Neutrophil (primary cell): ENCODE results near the gene TARBP2.

Experiments used
- H3K27ac ChIP-seq: fragments of 200-600 bp; sonication (generic); 2 replicates; pipeline ENCODE4 v1.5.1; 2016; ENCODE audit warnings: mild to moderate bottlenecking, moderate library complexity
- H3K27me3 ChIP-seq: fragments of 200-600 bp; sonication (generic); 2 replicates; pipeline ENCODE4 v1.6.0; 2016; ENCODE audit warnings: mild to moderate bottlenecking
- H3K36me3 ChIP-seq: fragments of 200-600 bp; sonication (generic); 2 replicates; pipeline ENCODE4 v1.5.1; 2017
- H3K4me1 ChIP-seq, 2 experiments: fragments of 200-600 bp in 1 of 2; sonication (generic) in 1 of 2; 1 replicate in 1 of 2; 2 replicates in 1 of 2; pipeline versions ENCODE4 v1.5.1 to v1.6.1; 2013 to 2016; ENCODE audit warnings: low read depth in 1 of 2, low read length in 1 of 2, mild to moderate bottlenecking in 1 of 2, moderate library complexity in 1 of 2; ENCODE audit not compliant: control insufficient read depth in 1 of 2, insufficient read depth in 1 of 2
- H3K4me3 ChIP-seq, 2 experiments: fragments of 200-600 bp in 1 of 2; sonication (generic) in 1 of 2; 1 replicate in 1 of 2; 2 replicates in 1 of 2; pipeline ENCODE4 v1.5.1; 2013 to 2016; ENCODE audit warnings: low read depth in 1 of 2, low read length in 1 of 2, mild to moderate bottlenecking in 1 of 2, moderate library complexity in 1 of 2
- H3K9me3 ChIP-seq: fragments of 200-600 bp; sonication (generic); 2 replicates; pipeline ENCODE4 v1.5.1; 2016
- TF ChIP-seq, protein P1 (sequence below): fragments of 200-600 bp; sonication (generic); IDR thresholded peaks from 2 replicates; pipeline ENCODE4 v1.5.1; 2016; ENCODE audit warnings: antibody characterized with exemption

TARBP2 gene

DNA sequence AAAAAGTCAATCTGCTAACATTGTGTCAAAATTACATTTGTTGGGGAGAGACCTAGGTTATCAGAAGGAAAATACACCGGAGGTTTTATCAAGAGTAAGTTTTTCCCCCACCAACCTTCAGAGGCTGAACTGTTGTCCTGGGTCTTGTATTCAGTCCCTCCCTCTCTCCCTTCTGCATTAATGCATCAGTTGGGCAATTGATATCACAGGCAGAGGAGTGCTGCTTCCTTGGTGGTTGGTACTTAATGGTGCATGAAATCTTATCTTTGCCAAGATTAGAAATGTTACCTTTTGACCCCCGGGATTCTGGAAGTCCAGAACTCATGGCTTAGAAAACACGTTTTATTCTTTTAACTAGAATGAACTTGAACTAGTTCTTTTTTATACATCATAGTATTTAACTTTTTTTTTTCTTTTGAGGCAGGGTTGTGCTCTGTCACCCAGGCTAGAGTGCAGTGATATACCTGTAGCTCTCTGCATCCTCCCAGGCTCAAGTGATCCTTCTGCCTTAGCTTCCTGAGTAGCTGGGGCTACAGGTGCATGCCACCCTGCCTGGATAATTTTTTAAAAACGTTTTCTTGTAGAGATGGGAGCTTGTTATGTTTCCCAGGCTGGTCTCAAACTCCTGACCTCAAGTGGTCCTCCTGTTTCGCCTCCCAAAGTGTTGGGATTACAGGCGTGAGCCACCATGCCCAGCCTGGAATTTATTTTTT, 44.3 kb upstream of the TARBP2 start:
- H3K4me3 ChIP-seq: no peak overlapping the region
- no peaks in the 10 kb centered on the region for H3K9me3 ChIP-seq
- TF ChIP-seq, protein P1, sequence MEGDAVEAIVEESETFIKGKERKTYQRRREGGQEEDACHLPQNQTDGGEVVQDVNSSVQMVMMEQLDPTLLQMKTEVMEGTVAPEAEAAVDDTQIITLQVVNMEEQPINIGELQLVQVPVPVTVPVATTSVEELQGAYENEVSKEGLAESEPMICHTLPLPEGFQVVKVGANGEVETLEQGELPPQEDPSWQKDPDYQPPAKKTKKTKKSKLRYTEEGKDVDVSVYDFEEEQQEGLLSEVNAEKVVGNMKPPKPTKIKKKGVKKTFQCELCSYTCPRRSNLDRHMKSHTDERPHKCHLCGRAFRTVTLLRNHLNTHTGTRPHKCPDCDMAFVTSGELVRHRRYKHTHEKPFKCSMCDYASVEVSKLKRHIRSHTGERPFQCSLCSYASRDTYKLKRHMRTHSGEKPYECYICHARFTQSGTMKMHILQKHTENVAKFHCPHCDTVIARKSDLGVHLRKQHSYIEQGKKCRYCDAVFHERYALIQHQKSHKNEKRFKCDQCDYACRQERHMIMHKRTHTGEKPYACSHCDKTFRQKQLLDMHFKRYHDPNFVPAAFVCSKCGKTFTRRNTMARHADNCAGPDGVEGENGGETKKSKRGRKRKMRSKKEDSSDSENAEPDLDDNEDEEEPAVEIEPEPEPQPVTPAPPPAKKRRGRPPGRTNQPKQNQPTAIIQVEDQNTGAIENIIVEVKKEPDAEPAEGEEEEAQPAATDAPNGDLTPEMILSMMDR: no peak
- H3K27me3 ChIP-seq: no peaks in the 10 kb centered on the region
- peaks cover 78% of the 10 kb centered on the region for H3K36me3 ChIP-seq
- H3K4me1 ChIP-seq: peaks cover 15 to 17% of the 10 kb centered on the region in 2 experiments
- no peak overlapping the region for H3K27ac ChIP-seq

DNA sequence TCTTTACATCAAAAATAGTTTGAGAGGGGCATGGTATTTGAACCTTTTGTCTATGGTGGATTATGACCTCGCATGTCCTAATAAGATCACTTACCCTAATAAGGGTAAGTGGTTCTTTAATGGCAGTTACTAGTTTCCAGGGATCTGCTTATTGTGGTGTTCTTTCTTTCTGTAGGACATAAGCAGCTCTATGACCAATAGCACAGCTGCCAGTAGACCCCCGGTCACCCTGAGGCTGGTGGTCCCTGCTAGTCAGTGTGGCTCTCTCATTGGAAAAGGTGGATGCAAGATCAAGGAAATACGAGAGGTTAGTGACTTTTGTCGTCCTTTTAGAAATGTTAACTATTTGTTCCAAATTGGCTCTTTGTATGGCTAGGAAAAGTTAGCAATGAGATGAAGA, 42.0 kb upstream of the TARBP2 start:
- Histone ChIP-seq H3K4me3 (no peak overlapping the region), H3K36me3 (peaks cover 100% of the 10 kb centered on the region), H3K4me1 (peaks cover under 1 to 3% of the 10 kb centered on the region in 2 experiments), H3K9me3 (no peaks in the 10 kb centered on the region), H3K27ac (no peak overlapping the region), H3K27me3 (no peaks in the 10 kb centered on the region)
- TF ChIP-seq, protein P1: no peak

DNA sequence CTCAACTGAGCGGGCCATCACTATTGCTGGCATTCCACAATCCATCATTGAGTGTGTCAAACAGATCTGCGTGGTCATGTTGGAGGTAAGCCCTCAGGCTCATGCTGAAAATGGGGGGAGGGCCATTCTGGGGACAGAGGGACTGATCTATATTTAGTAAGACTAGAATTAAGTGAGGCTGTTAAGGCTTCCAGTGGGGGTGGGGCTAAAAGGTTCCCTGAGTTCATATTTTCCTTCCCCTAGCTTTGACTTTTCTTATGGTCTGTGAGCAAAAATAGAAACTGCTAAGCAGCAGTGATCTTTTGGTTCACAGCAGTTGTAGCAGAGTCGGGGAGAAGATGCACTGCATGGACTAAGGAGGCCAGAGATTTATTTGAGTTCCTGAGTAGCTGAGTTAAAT, 40.0 kb upstream of the TARBP2 start:
- Histone ChIP-seq H3K27ac (no peak overlapping the region), H3K36me3 (peaks cover 100% of the 10 kb centered on the region), H3K27me3 (no peaks in the 10 kb centered on the region), H3K4me3 (no peak overlapping the region), H3K4me1 (no peaks in the 10 kb centered on the region), H3K9me3 (no peaks in the 10 kb centered on the region)
- TF ChIP-seq, protein P1: no peak

DNA sequence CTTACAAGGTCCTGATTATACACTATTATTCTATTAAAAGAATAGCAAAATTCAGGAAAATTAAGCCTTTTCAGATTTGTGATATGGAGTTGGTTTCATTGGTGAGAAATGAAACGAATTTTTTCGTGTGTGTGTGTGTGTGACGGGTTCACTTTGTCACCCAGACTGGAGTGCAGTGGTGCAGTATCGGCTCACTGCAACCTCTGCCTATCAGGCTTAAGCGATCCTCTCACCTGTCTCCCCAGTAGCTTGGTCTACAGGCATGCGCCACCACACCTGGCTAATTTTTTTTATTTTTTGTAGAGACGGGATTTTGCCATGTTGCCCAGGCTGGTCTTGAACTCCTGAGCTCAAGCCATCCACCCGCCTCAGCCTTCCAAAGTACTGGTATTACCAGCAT, 39.5 kb upstream of the TARBP2 start:
- TF ChIP-seq, protein P1: no peak
- H3K36me3 ChIP-seq: peaks cover 100% of the 10 kb centered on the region
- H3K9me3 ChIP-seq: no peaks in the 10 kb centered on the region
- H3K27ac ChIP-seq: no peak overlapping the region
- no peaks in the 10 kb centered on the region for H3K27me3 ChIP-seq
- H3K4me1 ChIP-seq: no peaks in the 10 kb centered on the region
- no peak overlapping the region for H3K4me3 ChIP-seq

DNA sequence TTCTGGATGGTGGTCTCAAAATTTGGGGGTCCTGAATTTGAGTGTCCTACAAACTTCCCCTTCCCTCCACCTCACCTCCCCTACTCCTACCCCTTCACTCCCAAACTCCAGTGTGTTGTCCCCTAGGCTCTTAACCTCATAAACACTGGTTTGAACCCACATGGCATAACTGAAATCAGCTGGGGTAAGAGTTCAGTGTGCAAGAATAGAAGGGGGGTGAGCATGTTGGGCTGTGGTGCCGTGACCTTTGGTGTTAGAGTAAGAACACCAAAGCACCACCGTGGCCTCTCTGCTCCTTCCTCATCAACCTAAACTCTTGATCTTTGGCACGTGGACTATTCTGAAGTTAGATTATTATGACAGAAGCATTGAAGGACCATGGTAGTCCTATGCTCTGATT, 38.1 kb upstream of the TARBP2 start:
- Histone ChIP-seq H3K36me3 (peaks cover 100% of the 10 kb centered on the region), H3K27ac (no peak overlapping the region), H3K4me1 (no peaks in the 10 kb centered on the region), H3K9me3 (no peaks in the 10 kb centered on the region), H3K4me3 (no peak overlapping the region), H3K27me3 (no peaks in the 10 kb centered on the region)
- TF ChIP-seq, protein P1: no peak
